ENCODE data around the gene PNO1.

DNA sequence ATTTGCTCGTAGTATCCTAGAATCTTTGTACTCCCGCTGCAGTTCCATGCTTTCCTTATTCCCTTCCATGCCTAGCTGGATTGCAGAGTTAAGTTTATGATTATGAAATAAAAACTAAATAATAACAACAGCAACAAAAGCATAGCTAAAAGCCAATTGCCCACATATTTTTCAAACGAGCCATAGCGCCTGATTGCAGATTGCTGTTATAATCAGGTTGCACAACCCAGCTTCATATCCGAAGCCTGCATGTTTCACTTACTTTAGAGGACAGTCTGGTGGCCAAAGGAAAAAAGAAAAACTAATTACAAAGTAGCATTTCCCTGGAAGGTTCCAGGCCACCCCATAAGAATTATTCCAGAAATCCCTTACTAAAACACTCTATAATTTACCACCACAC is 31.9 kb upstream of the PNO1 start:
- no peak for TF ChIP-seq POLR2A (IDR thresholded peaks at IDR 0.05)
- TF ChIP-seq, protein P1, sequence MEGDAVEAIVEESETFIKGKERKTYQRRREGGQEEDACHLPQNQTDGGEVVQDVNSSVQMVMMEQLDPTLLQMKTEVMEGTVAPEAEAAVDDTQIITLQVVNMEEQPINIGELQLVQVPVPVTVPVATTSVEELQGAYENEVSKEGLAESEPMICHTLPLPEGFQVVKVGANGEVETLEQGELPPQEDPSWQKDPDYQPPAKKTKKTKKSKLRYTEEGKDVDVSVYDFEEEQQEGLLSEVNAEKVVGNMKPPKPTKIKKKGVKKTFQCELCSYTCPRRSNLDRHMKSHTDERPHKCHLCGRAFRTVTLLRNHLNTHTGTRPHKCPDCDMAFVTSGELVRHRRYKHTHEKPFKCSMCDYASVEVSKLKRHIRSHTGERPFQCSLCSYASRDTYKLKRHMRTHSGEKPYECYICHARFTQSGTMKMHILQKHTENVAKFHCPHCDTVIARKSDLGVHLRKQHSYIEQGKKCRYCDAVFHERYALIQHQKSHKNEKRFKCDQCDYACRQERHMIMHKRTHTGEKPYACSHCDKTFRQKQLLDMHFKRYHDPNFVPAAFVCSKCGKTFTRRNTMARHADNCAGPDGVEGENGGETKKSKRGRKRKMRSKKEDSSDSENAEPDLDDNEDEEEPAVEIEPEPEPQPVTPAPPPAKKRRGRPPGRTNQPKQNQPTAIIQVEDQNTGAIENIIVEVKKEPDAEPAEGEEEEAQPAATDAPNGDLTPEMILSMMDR (IDR thresholded peaks at IDR 0.05), result no peak
